HG03342 (cell line): ENCODE measurements around the gene SLC25A21.
"Not testable (repeated sequence)": the region's sequence is repeated elsewhere in the genome, so short reads cannot be mapped to it uniquely, and the experiment has no call there.

Experiments
- ATAC-seq: cut with Tn5 transposase; IDR thresholded peaks from one replicate; pipeline ENCODE4 v1.9.1; 2021; ENCODE audit warnings: mild to moderate bottlenecking, moderate library complexity; ENCODE audit not compliant: unreplicated experiment

Gene SLC25A21

DNA sequence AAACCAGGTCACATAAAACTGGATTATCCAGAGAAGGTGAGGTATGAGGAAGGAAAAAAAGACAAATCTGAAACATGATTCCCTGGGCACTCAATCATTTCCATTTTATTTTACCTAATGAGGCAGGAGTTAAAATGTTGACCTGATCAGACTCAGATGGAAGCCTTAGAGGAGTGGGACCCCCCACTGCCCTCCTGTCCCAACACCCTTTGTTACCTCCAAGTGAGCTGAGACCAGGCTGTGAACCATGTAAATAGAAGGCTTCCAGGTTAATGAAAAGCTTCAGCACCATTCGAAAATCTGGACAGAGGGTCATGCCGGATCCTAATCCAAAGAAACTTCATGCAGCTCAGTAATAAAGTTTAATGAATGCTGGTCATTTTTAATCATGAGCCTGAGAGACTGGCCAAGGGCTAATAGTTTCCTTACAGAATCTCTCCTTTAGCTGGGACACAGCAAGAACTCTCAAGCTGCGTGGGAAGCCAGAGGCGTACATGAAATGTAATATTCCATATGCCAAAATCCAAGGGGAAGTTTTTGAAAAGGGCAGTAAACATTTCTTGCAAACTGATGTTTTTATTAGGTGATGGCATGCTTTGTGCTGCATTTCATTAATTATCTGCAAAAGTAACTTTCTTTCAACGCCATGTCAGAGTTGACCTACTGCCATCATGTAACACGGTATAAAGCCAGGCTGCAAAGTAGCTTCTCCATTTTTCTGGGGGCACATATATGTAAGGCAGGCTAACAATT, 327.8 kb downstream of the SLC25A21 start:
- ATAC-seq: no peak

DNA sequence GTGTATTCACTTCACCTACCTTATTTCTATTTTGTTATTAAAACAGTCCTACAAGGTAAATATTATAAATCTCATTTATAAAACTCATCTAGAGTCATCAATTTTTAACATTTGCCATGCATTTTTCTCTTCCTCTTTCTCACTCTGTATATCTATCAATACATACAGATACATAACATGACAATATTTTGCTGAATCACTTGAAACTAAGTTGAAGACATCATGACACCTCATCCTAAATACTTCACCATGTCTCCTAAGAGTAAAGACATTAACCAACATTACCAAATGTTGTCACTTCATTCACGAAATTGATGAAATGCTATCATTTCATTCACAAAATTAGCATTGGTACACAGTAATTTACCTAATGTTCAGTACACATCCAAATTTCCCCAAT, 329.0 kb downstream of the SLC25A21 start:
- no peak for ATAC-seq

DNA sequence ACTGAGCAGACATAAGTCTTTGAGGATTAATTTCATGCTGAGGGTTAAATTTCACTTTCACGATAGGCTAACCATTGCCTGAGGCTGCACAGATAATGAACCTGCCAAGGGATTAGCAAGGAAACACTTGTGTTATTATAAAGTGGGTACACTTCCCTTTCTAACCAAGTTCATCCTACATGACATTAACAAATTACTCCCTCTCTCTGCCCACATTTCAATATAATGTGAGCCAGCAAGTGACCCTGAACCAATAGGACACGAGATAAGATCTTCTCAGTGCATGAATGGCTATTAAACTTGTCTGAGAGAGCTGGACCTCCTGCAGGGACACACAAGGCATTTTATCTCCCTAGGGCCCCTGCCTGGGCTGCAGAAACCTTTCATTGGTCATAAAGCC, 337.3 kb downstream of the SLC25A21 start:
- ATAC-seq: no peak

DNA sequence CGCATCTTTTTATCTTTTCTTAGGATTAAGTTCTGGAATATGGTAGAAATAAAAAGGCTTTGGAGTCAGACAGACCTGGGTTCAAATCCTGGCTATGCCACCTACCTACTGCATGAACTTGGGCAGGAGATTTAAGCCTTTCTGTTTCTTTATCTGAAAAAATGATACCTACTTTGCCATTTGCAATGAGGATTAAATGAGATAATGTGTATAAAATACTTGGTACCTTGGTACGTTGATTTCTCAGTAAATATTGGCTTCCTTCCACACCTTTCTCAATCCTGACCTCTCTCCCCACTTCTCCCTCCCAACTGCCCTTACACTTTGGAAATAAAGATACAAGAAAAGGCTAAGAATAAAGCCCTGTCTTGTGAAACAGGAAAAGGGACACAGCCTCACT, 338.1 kb downstream of the SLC25A21 start:
- no peak for ATAC-seq

DNA sequence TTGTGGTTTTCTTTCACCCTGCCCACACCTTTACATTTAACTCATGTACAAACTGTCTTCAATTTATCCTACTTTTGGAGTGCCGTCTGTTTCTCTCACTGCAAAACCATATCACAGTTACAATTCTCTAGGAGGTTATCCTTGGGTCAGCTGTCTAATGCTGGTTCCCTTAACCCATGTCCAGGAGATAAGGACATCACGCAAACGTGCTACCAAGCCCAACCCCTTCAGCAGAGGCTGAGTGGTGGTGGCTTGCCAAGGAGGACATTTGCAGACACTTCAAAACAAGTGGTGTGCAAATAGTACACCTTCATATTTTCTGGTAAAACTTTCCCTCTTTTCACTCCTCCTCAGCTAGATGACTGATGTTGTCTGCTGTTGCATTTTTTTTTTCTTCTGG, 342.9 kb downstream of the SLC25A21 start:
- no peak for ATAC-seq

DNA sequence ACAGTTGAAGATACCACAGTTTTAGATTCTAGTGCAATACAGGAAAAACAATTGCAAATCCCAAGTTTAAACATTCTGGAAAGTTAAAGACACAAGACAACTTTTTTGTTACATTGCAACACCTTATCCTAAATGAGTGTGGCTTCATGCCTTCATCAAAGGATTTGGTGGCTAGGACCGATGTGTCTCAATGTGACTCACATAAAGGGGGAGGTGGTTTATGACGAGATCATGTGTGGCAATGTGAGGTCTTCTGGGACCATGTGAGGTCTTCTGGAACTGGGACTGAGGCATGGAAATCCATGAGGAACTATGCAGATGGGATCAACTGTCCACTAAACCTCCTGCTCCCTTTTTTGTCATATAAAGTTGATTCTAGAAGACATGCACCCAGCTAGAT, 344.5 kb downstream of the SLC25A21 start:
- ATAC-seq: no peak

DNA sequence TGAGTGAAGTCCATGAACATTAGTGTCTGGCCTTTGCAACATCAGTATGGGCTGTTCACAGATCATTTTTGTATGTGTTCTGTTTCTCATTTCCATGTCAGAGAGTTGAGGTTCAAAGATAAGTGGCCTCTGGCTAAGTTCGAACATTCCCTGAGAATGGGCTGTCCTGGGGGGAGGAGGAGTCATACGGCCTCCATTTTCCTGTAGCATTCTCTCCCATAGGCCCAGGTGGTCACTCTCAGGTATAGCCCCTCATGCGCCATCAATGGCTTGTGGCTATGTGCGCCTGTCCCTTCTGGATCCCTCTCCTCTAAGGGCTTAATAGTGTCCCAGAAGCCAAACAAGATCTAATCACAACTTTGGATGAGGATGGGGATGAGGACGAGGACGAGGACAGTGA, 345.8 kb downstream of the SLC25A21 start:
- no peak for ATAC-seq

DNA sequence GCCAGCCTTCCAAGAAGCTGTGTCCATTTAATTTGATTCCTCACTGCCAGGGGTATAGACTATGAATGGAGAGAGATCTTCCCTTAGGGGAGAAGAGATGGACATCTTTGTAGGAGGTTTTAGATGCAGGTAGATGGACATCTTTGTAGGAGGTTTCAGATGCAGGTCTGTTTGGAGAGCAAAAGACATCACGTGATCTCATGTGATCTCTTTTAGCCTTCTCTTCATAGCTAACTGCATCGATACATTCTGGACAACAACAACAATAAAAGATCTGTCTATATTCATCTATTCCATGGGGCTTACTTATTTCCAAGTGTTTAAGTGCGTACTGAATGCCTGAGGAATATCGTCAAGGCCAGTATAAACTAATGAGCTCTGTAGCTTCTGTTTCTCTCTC, 347.6 kb downstream of the SLC25A21 start:
- ATAC-seq: no peak

DNA sequence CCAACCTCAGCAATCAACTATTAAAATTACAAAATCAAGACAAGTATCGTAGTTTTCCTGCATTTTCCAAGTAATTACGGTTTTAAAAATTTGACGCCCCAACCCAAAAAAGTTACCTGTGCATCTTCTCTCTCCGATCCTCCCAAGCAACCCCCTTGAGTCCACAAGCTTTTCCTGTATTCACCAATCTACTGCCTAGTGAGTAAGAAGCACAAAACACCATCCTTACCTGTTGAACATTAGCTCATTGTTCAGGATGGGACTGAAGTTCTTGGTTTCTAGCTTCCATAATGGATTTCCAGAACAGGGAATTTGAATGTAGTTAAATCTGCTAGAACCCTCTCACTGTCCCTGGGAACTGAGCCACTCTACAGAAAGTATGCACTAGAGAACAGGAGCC, 348.8 kb downstream of the SLC25A21 start:
- ATAC-seq: no peak

DNA sequence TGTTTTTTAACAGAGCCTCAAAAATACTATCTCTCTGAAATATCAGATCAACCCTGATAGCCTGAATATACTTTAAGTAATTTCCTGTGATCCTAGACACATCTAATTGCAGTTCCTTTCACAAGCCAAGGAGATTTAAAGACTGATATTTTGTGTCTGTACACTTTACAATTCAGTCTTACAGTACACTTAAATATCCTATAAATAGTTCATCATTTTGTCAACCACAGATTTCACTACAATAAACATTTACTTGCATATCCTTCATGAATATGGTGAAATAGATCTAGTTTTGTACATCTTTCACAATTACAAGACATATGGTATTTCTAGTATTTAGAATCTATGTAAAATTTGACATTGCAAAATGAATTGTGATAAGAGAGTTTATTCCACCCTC, 349.7 kb downstream of the SLC25A21 start:
- no peak for ATAC-seq

DNA sequence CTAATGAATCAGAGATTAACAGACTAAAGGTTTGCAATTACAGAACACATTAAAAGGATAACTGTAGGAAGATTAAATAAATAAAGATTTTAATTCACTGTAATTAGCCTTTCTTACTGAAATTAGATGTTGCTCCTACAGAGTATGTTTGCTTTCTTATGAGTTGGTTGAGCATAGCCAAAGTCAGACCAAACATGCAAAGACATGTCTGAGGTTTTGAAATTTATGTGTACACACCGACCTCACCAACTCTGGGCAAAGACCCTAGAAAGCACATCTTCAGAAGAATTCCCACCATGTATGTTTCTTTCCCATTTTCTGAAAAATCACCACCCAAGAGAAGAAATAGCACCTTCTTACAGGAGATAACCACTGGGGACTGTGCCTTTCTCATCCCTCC, 351.5 kb downstream of the SLC25A21 start:
- ATAC-seq: no peak

DNA sequence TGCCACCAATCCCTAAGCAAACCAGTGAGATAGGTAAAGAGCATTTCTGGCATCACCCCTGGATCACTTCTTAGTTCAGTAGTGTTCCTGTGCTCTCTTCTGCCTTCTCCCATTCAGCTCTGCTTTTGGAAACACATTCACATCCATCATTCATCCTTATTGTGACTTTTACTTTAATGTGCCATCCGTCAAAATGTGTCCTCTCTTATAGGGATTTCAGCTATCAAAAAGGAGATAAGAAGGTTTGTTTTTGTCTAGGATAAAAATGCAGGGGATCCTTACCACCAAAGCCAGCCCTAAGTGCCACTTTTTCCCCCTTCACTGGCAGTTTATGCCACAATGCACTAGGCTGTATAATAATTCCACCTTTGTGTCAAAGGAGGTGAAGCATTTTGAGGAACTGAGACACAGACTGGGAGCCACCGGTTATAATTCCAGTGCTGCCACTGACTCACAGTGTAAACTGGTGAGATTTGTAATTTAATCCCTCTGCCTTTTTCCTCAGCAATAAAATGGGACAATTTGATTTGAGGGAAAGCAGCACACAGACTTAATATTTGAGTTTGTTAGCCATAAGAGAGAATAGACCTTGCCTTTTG, 352.2 kb downstream of the SLC25A21 start:
- no peak for ATAC-seq

DNA sequence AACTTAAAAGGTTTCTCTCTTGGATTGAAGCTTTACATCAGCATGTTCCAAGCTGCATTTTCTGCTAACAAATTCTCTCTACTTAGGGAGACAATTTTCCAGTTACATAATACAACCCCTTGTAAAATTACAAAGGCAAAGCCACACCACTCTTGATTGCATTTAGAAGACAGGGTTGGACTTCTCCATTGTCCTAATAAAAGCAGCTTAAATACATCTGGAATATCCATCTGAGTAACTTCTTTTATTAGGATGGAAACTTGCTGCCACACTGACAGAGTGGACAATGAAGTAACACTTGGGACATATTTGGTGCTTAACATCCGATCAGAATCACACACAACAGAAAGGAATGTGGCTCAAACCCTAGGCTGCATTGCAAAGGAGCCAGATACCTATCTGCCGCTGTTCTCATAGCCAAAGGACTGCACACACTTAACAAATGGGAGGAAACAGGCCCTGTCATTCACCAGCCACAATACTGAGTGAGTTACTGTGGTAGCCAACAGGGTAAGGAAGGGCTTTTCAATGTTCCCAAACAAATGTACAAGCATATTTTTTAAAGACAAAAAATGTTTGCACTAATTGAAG, 353.5 kb downstream of the SLC25A21 start:
- no peak for ATAC-seq

DNA sequence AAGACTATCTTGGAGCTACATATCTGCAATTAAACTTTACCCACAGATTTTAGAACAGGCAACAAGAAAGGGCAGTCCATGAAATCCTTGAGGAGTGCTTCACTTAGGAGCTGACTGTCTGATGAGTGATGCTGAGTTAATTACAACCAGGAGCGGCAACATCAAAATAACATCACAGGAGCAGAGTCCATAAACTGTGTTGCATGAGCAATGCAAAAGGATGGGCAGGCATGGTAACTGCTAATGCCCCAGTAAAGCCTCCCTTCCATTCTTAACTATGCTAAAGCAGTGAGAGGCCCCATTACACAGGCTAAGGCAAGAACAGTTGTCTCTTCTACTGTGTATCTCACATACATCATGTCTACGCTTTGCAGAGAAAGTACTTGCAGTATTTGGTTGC, 354.2 kb downstream of the SLC25A21 start:
- no peak for ATAC-seq

DNA sequence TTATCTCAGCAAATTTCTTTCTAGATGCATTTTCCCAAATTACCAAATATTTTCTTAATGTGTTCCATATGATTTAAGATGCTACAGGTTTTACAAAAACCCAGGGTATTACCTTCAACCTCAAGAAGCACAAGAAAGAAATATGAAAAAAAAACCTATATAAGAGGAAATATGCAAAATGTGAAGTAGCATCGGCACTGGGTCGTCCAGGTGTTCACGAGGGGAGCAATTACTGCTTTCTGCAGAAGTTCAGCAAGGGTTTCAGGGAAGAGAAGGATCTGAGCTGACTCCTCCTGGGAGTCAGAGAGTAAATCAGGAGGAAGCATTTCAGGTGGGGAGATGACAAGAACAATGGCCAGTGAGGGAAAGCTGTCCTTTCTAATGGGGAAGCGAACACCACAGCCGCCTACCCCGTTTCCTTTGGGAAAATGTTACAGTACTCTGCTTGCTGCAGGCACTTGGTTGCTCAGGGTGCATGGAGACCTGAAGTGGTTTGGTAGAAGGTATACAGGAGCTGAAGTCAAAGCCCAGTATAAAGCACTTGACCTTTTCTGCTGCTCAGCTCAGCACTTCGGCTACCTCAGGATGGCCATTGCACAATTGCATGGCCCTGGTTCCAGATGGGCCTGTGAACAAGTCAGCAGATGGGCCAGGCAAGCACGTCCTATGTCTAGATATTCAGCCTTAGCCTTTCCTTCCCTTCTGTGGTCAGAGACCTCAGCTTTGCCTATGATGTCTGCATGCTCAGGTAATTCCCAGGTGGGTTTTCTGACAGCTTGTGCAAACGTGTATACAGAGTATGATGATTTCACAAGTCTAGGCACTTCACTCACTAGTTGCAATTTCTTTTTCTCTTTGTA, 355.1 kb downstream of the SLC25A21 start:
- ATAC-seq: no peak

DNA sequence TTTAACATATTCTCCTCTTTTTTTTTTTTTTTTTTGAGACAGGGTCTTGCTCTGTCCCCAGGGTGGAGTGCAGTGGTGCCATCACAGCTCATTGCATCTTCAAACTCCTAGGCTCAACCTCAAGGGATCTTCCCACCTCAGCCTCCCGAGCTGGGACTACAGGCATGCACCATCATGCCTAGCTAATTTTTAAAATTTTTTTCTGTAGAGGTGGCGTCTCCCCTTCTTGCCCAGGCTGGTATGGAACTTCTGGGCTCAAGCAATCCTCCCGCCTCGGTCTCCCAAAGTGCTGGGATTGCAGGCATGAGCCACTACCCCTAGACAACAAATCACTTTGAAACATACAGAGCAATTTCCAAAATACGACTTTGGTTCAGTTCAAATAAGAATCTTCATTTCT, 355.9 kb downstream of the SLC25A21 start:
- ATAC-seq: no peak

DNA sequence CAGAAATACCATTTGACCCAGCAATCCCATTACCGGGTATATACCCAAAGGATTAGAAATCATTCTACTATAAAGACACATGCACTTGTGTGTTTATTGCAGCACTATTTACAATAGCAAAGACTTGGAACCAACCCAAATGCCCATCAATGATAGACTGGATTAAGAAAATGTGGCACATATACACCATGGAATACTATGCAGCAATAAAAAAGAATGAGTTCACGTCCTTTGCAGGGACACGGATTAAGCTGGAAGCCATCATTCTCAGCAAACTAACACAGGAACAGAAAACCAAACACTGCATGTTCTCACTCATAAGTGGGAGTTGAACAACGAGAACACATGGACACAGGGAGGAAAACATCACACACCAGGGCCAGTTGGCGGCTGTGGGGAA, 357.6 kb downstream of the SLC25A21 start:
- ATAC-seq: not testable (repeated sequence)

DNA sequence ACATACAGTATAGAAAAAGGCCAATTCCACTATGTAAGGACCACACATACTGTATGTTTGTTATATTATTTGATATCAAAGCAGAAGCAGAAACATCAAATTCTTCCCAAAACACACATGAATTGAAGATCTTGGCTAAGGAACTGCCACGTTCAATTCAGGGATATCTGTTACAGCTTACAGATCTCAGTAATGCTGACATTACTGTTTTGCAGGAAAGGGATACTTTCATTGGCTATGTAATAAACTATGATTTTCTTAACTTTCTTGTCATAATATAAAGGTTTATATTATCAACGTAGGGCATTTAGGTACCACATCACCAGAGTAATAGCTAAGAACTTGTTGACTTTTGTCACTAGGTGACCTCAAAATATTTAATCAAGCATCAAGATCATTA, 362.2 kb downstream of the SLC25A21 start:
- no peak for ATAC-seq

DNA sequence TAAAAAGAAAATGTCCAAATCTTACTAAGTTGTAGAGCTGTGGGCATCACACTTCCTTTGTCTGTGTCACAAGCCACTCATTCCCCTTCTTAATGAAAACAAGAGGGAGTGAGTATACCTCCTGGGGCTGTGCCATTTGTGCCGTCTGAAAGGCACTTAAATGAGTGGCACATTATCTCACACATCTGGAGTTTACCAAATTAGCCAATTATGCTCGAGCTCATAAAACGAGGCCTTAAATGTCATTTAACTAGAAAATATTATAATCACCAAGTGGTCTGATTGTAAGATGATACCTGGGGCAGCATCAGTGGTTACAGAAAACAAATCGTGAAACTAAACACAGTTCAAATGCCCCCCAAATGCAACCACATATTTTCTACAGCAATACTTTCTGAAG, 364.7 kb downstream of the SLC25A21 start:
- ATAC-seq: no peak

DNA sequence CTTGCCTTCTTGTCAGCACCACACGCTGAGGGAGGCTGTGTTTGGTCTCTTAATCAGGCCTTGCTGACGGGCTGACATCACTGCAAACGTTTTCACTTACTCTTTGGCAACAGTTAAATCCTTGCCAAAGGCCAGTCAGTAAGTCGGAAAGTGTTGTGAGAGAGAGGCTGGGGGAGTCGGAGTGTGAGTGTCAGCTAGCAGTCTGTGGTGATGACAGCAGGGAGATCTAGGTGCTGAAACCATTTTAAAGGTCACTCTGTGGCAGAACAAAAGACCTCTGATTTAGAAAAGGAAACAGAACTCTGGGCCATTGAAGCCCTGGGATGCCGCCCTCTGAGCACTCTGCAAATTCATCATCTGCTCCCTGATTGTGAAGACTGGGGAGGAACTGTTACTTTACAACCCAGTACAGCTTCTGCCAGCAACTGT, 367.3 kb downstream of the SLC25A21 start:
- no peak for ATAC-seq

DNA sequence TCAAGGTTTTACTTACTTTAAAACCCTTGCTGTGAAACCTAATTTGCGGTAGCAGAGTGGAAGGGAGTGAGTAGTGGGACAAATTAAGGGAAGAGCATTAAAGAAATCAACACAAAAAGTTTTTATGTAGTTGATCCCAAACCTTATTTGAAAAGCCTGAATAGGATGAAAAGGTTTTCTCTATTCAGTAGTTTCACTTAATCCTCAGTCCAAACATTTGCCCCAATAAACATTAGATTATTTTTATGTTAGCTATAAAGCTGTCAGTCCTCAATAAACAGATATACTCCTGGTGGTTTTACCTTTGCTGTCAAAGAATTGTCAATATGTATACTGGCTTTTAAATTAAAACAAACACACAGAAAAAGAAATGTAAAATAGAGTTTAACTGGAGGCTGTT, 374.8 kb downstream of the SLC25A21 start:
- no peak for ATAC-seq

DNA sequence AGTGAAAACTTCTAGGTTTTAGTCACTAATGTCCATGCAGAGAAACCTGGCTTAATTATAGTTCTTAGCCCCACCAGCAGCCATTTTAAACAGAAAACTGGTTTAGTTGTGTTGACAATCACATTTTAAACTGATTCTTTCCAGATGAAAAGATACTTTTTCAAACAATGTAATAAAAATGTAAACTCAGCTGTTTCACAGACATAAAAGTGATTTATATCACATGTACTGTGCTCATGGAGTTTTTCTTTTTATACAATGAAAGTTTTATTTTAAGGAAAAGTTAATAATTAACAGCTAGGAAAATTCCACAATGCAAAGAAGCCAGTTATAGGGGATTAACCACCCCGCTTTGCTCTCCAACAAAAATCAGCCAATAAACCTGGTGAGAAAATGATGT, 381.0 kb downstream of the SLC25A21 start:
- no peak for ATAC-seq
